Gastroesophageal sphincter (tissue), 3 donors: ENCODE results near the gene ZNF687.
A peak's percentile ranks its signal among the peaks of the same experiment; 100 is the strongest.

Source experiments
- CTCF ChIP-seq, 4 experiments: fragments of 200-600 bp in 2 of 4; fragments of 450-650 bp in 2 of 4; sonication (generic) in 1 of 4; IDR thresholded peaks; one replicate each; pipeline ENCODE4 v1.5.1; 2017 to 2019; ENCODE audit warnings: antibody characterized with exemption in 4 of 4, mild to moderate bottlenecking in 2 of 4, moderate library complexity in 2 of 4
- EP300 ChIP-seq: sonication (generic); formaldehyde crosslinking; IDR thresholded peaks from one replicate; pipeline ENCODE4 v1.6.1; 2017; ENCODE audit warnings: antibody characterized with exemption, mild to moderate bottlenecking
- POLR2A ChIP-seq, 2 donors: fragments of 450-650 bp; IDR thresholded peaks; one replicate each; pipeline ENCODE4 v1.6.1; 2017; ENCODE audit warnings: antibody characterized with exemption in 2 of 2, mild to moderate bottlenecking in 2 of 2, moderate library complexity in 1 of 2
- POLR2AphosphoS5 ChIP-seq: sonication (generic); formaldehyde crosslinking; IDR thresholded peaks from one replicate; pipeline ENCODE4 v1.6.1; 2017; ENCODE audit warnings: antibody characterized with exemption

DNA sequence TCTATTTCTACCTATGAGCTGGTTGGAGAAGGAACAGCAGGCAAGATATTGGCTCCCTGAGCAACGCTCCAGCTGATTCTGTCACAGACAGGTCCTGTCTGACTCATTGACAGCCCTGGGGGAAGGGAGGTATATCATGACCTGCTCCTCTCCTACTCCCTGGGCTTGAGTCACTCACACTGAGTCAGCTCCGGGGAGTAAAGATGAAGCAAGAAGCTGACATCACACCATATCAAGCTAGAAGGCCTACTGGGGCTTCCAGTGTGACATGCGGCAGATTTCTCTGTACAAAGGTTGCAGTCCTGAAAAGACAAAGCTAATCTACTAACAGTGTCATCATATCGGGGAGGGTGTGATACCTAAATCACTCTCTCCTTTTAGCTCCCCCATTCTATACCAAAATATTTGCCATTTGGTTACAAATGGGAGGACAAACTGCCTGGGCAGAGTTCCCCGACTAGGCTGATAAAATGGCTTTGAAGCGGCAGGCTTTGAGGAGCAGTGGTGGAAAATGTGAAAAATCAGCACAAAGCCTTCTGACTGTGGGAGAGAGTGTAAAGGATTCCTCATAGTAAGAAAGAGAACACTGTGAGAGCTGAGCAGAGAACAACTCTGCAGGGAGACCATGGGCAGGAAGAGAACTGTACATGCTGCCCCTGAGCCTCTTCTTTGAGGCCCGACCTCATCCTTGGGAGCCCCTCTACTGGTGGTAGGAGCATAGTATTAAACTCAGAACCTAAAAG, 29.7 kb downstream of the ZNF687 start:
- no peak for TF ChIP-seq POLR2A (IDR thresholded peaks at IDR 0.05)
- no peak for TF ChIP-seq CTCF (IDR thresholded peaks at IDR 0.05)
- TF ChIP-seq POLR2AphosphoS5, result peak; percentile 93
- no peak for TF ChIP-seq EP300
